Ishikawa (cell line): ENCODE data around the gene CYP3A4.

Experiments
- CEBPB ChIP-seq: IDR thresholded peaks from 2 replicates; pipeline ENCODE4 v1.6.1; 2012
- CREB1 ChIP-seq: IDR thresholded peaks from 2 replicates; pipeline ENCODE4 v1.6.1; 2012; ENCODE audit warnings: low read depth
- EGR1 ChIP-seq: IDR thresholded peaks from 2 replicates; pipeline ENCODE4 v1.6.1; 2012
- EP300 ChIP-seq: IDR thresholded peaks from 2 replicates; pipeline ENCODE4 v1.6.1; 2012; ENCODE audit warnings: borderline replicate concordance
- FOXM1 ChIP-seq: IDR thresholded peaks from 2 replicates; pipeline ENCODE4 v1.6.1; 2012; ENCODE audit warnings: low read depth, borderline replicate concordance
- NFIC ChIP-seq: IDR thresholded peaks from 2 replicates; pipeline ENCODE4 v1.6.1; 2012
- RAD21 ChIP-seq: IDR thresholded peaks from 2 replicates; pipeline ENCODE4 v1.6.1; 2012; ENCODE audit warnings: low read depth
- REST ChIP-seq: IDR thresholded peaks from 2 replicates; pipeline ENCODE4 v1.6.1; 2012; ENCODE audit warnings: low read depth, mild to moderate bottlenecking
- TAF1 ChIP-seq: IDR thresholded peaks from 2 replicates; pipeline ENCODE4 v1.6.1; 2012; ENCODE audit warnings: low read depth, mild to moderate bottlenecking
- TCF12 ChIP-seq: IDR thresholded peaks from 2 replicates; pipeline ENCODE4 v1.6.1; 2012; ENCODE audit warnings: low read depth
- TEAD4 ChIP-seq: IDR thresholded peaks from 2 replicates; pipeline ENCODE4 v1.6.1; 2012
- YY1 ChIP-seq: IDR thresholded peaks from 2 replicates; pipeline ENCODE4 v1.6.1; 2012; ENCODE audit warnings: low read depth
- ZBTB7A ChIP-seq: IDR thresholded peaks from 2 replicates; pipeline ENCODE4 v1.6.1; 2012; ENCODE audit warnings: low read depth
- TF ChIP-seq, protein P1 (sequence below): IDR thresholded peaks from 2 replicates; pipeline ENCODE4 v1.6.1; 2012
- TF ChIP-seq, protein P2 (sequence below): IDR thresholded peaks from 2 replicates; pipeline ENCODE4 v1.6.1; 2012

The CYP3A4 gene

DNA sequence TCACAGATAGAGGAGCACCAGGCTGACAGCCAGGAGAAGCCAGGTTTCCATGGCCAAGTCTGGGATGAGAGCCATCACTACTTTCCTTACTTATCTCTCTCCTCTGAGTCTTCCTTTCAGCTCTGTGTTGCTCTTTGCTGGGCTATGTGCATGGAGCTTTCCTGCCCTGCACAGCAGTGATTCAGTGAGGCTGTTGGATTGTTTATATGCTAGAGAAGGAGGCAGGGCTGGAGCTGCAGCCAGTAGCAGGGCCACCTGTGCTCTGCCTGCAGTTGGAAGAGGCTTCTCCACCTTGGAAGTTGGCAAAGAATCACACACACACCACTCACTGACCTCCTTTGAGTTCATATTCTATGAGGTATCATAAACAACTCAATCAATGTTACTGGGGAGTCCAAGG is at the start of gene CYP3A4:
TSS of gene CYP3A4 (minus strand) at position 178 of the 400 bp plus-strand sequence. CDS start at position 75, 103 bp downstream.
- TF ChIP-seq TAF1 = no peak
- TF ChIP-seq NFIC = no peak
- no peak for TF ChIP-seq EGR1
- no peak for TF ChIP-seq RAD21
- TF ChIP-seq EP300 = no peak
- TF ChIP-seq, protein P1, sequence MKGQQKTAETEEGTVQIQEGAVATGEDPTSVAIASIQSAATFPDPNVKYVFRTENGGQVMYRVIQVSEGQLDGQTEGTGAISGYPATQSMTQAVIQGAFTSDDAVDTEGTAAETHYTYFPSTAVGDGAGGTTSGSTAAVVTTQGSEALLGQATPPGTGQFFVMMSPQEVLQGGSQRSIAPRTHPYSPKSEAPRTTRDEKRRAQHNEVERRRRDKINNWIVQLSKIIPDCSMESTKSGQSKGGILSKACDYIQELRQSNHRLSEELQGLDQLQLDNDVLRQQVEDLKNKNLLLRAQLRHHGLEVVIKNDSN = no peak
- TF ChIP-seq CEBPB = no peak
- TF ChIP-seq, protein P2, sequence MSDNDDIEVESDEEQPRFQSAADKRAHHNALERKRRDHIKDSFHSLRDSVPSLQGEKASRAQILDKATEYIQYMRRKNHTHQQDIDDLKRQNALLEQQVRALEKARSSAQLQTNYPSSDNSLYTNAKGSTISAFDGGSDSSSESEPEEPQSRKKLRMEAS = no peak
- TF ChIP-seq YY1 = no peak
- no peak for TF ChIP-seq TCF12
- TF ChIP-seq REST = no peak
- no peak for TF ChIP-seq ZBTB7A
- no peak for TF ChIP-seq TEAD4
- no peak for TF ChIP-seq FOXM1

- TF ChIP-seq RAD21 (no peak), ZBTB7A (no peak), REST (no peak), CREB1 (no peak), EGR1 (no peak), EP300 (no peak), TCF12 (no peak), TEAD4 (no peak), NFIC (no peak), CEBPB (no peak), FOXM1 (no peak), YY1 (no peak), TAF1 (no peak)
- TF ChIP-seq, protein P2 = no peak
- TF ChIP-seq, protein P1 = no peak
Observed at GRCh38 chr7:99833289-99833877, 49.4 kb upstream of the CYP3A4 start.

- TF ChIP-seq NFIC = no peak
- no peak for TF ChIP-seq CEBPB
- TF ChIP-seq EGR1 = no peak
- TF ChIP-seq, protein P1 = no peak
Observed at GRCh38 chr7:99831595-99831994, 47.6 kb upstream of the CYP3A4 start.

GRCh38 chr7:99829524-99830160 is 45.7 kb upstream of the CYP3A4 start:
- TF ChIP-seq TEAD4 (no peak), EP300 (no peak), NFIC (no peak), RAD21 (no peak)

DNA sequence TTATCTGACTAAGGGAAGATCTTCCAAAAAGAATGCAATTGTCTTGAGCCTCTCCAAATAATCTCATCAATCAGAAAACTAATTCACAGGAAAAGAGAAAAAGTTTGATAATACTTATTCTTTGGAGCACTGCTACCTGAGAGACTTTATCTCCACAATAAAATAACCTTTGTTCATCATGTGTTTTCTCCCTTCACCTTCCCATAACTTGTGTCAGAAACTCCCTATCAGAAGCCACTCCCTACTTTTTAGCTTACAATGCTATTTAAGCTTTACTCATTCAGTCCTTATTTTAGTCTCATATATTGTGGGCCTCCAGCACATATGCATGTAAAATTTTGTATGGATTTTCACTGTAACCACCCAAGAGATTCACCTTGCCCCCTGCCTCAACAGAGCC is 44.8 kb upstream of the CYP3A4 start:
- TF ChIP-seq, protein P2 = no peak
- no peak for TF ChIP-seq CREB1
